ENCODE data around the gene USE1. TPM values are rescaled to one million over a fixed set of nuclear protein-coding genes. Genes with fewer than 3 reads are reported as not detected.

The USE1 gene
- total RNA-seq, 1 donor, result 27.8 TPM

GRCh38 chr19:17242431-17243208 is 27.5 kb downstream of the USE1 start:
- no peak for DNase-seq (ENCODE audit: low read depth)
- no peak for TF ChIP-seq CTCF (IDR thresholded peaks at IDR 0.05; ENCODE audit: insufficient read depth, low read length)
- H3K4me3 ChIP-seq (ENCODE audit: low read depth, low read length), result peak overlapping the region; percentile 90

- H3K4me3 ChIP-seq (ENCODE audit: low read depth, low read length), result peak overlapping the region; percentile 90
- no peak for TF ChIP-seq CTCF (IDR thresholded peaks at IDR 0.05; ENCODE audit: insufficient read depth, low read length)
- DNase-seq (ENCODE audit: low read depth), result no peak
Observed at GRCh38 chr19:17243211-17243829, 28.2 kb downstream of the USE1 start.

- H3K4me3 ChIP-seq (ENCODE audit: low read depth, low read length), result peak overlapping the region; percentile 90
- DNase-seq (ENCODE audit: low read depth), result peak; percentile 50
- TF ChIP-seq CTCF (IDR thresholded peaks at IDR 0.05; ENCODE audit: insufficient read depth, low read length), result no peak
Observed at GRCh38 chr19:17243830-17244617, 28.9 kb downstream of the USE1 start.

GRCh38 chr19:17244618-17245534 is 29.7 kb downstream of the USE1 start:
- TF ChIP-seq CTCF (IDR thresholded peaks at IDR 0.05; ENCODE audit: insufficient read depth, low read length), result no peak
- no peak for DNase-seq (ENCODE audit: low read depth)

GRCh38 chr19:17245535-17245984 is 30.4 kb downstream of the USE1 start, which contains the start of gene NR2F6:
TSS of gene NR2F6 (minus strand) at chr19:17245919. CDS start at chr19:17245220, 699 bp downstream.
- no peak for DNase-seq (ENCODE audit: low read depth)
- H3K4me3 ChIP-seq (ENCODE audit: low read depth, low read length), result peak within 1 kb of the TSS; percentile 90
- no peak for TF ChIP-seq CTCF (IDR thresholded peaks at IDR 0.05; ENCODE audit: insufficient read depth, low read length)

More at GRCh38 chr19:17244618-17245534, 29.7 kb downstream of the USE1 start:
- peak overlapping the region; percentile 90 for H3K4me3 ChIP-seq (ENCODE audit: low read depth, low read length)

All from fibroblast of the aortic adventitia (primary cell).